Right renal cortex interstitium (tissue), 3 donors: ENCODE results near the gene TRMT10A. TPM values are rescaled to one million over a fixed set of nuclear protein-coding genes. Genes with fewer than 3 reads are reported as not detected.
"Not testable (repeated sequence)": the region's sequence is repeated elsewhere in the genome, so short reads cannot be mapped to it uniquely, and the experiment has no call there.

Source experiments
- DNase-seq, 3 donors: peaks; one replicate each; pipeline ENCODE4 v3.0.0-alpha.2; 2013; ENCODE audit warnings: low read depth in 3 of 3, low spot score in 2 of 3
- polyA plus RNA-seq, 3 donors: library from polyadenylated mRNA; unstranded; fragments of 120-200 nt; gene quantifications; one replicate each; pipeline ENCODE4 v1.2.1, GENCODE V29; 2013; ENCODE audit not compliant: insufficient read length in 3 of 3

TRMT10A gene
- polyA plus RNA-seq, 3 donors, result 16.2 to 17.9 (median 16.3) TPM

DNA sequence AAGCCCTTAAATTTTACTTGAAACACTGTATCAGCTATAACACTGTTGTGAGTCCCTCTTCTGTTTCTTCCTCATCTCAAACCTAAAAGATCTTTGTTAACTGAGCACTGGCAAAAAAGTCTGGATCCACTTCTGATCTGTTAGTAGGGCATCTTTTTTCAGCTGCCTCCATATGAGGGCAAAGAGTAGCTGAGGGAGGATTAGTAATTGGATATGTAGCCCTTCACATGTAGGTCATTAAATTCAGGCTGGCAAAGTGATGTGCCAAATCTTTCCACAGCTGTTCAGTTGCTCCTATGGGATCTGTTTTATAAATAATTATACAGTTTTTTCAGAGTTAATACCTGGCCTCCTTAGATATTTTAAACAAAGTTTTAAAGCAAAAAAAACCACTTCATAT is 1.1 kb upstream of the TRMT10A start:
- no peak for DNase-seq

DNA sequence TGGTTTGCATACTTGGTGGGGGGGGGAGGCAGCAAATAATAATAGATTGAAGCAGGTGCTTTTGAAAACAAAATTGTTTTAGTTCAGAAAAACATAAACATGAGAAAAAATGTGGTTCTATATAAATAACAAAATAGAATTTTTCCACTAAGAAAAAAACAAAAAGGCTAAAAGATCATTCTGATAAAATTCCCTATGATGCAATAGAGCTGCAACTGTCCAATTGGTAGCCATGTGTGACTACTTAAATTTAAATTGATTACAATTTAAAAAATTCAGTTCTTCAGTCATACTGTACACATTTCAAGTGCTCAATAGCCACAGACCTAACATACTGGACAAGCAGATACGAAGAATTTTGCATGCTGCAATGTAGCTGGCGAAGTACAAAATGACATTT is 11.0 kb downstream of the TRMT10A start:
- no peak for DNase-seq

DNA sequence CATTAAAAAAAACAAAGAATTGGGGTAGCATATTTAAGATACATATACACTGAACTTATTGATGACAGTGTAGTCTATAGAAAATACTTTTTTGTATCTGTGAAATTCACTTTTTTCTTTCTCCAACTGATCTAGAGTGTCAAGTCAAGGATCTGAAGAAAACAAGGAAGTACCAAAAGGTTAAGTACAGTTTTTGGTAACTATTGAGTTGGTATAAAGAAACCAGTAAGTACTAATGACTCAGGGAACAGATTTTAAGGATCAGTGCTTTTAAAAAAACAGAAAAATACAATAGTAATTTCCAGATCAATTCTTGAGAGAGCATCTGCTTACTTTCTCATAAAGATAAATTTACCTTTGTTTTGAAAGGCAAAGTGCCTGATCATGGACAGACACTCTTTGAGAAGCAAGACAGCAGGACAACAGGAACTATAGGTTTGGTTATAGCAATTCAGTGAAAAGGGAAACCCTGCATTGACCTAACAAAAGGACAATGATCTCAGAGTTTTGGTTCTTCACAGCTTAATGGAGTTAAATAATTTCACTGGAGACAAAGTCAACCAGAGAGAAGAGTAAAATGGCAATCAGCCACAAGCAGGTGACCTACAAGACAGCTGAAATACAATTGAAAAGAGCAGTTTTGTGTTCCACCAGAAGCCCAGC is 23.4 kb downstream of the TRMT10A start:
- no peak for DNase-seq

DNA sequence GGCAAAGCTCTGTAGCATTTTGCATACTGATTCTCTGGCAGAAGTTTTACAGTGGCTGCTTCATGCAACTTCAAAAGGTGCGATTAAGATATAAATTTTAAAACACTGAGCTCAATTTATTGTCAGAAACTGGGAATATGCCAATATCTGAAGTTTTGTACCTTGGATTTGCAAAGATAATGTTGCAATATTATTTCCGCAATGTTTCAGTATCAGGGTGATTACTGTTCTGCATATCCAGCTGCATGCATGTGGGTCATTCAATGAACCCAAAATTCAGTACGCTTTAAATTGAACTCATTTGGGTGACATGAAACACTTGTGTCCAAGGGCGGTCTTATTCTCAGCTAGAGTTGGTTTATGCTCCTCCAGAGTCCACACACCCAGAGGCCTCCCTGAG is 26.2 kb downstream of the TRMT10A start:
- no peak for DNase-seq

DNA sequence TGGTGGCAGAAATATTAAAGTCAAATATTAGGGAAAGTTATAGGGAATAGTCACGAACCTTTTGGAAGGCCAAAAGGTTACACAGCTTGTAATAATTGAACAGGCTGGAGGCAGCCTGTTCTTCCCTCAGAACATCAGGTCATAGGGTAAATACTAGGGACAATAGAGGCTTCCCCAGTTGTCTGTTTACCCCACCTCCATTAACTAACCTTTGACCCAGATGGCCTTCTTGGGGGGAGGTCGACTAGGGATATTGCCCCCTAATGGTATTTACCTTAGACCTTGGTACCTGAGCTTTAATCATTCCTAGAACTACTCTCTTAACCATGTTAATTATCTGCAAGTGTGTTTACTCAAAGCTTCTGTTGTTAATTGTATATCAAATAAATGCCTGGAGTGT is 27.0 kb downstream of the TRMT10A start:
- no peak for DNase-seq

DNA sequence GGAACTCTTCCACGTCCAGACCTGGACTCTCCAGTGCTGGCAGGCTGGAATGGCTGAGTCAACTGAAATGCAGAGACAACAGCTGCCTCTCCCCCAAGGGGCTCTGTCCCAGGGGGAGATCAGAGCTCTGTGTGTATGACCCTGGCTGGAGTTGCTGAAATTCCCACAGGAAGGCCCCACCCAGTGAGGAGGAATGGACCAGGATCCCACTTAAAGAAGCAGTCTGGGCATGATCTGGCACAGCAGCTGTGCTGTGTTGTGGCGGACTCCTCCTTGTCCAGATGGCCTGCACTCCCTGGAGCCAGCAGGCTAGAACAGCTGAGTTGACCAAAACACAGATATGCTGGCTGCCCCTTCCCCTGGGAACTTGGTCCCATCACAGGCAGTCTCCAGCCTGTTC is 27.6 kb downstream of the TRMT10A start:
- no peak for DNase-seq

DNA sequence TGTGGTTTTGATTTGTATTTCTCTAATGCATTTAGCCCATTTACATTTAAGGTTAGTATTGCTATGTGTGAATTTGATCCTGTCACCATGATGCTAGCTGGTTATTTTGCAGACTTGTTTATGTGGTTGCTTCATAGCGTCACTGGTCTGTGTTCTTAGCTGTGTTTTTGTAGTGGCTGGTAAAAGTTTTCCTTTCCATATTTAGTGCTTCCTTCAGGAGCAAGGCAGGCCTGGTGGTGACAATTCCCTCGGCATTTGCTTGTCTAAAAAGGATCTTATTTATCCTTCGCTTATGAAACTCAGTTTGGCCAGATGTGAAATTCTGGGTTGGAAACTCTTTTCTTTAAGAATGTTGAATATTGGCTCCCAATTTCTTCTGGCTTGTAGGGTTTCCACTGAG is 29.1 kb downstream of the TRMT10A start:
- not testable (repeated sequence) for DNase-seq

DNA sequence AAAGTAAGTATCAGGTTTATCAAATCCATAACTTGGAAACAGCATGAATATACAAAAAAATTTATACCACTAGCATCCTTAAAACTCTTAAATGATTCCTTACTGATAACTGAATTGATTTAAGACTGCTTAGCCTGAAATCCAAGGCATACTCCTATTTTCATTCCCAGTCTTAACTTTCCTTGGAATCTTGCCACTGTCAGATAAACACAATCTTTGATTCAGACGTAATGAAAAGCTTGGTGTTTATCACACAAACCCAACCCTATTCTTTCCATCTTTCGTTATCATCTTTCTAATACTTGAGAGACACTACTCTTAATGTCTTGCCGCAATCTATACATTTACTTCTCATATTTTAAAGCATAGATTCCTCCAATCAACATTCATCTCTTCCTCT is 33.9 kb downstream of the TRMT10A start:
- no peak for DNase-seq

DNA sequence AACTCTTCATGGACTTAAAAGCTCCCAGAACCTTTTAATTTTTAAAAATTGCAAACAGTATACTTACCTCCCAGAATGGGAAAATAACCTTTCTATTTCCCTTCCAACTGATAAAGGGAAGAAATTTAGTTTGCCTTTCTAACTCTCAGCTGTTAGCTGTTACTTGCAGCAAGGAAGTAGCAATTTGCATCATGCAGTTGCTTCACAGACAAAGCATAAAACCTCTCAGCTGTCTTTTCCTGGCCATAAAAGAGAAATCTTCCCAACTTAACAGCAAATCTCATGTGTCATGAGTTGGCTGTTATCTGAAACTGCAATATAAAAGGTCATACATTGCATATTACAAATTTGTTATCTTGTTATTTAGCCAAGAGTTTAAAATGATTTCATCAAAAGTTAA is 34.6 kb downstream of the TRMT10A start:
- no peak for DNase-seq

DNA sequence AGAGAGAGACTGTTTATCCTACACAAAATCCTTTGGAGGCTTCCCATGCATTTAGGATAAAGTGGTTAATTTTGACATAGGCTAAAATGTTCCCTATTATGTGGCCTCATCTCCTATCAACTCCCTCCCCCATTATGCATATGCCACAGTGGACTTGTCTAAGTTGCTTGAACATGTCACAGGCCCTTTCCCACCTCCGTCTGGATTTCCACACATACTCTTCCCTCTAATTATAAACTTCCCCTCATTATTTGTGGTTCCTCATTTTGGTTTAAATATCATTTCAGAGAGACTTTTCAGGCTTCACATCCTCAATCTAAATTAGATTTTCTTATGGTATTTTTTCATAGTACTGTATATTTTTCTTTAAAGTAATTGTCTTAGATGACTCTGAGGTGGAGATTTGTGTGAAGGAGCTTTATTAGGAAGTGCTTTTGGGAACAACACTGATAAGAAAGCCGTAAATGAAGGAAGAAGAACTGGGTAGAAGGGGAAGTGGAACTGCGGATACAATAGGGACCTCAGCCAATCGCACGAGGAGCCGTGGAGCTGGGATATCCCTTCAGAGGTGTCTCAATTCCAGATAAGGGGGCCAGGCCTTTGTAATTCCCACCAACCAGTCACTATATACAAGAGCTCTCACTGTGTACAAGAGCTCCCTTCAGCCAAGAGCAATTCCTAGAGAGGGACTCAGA is 45.1 kb downstream of the TRMT10A start:
- DNase-seq, result no peak

DNA sequence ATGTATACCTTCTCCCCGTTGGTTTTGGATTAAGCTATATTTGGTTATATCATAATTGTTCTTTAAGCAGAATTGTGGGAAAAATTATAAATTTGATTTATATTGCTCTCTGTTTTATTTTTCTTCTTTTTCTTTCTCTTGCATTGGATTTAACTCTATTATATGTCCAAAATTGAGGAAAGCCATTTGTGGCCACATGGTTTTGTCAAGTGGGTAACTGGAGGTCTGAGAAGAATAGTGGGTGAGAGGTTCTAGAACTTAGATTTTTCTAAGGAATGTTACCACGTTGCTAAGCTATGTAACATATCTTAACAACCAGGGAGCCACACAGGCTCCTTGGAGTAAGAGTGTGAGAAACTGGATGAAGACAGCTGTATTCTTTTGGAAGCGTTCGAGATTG is 53.1 kb downstream of the TRMT10A start, which contains the start of gene C4orf17:
TSS of gene C4orf17 (plus strand) at position 301 of the 400 bp plus-strand sequence. CDS start 2,061 bp downstream, outside the sequence.
- DNase-seq, result no peak

DNA sequence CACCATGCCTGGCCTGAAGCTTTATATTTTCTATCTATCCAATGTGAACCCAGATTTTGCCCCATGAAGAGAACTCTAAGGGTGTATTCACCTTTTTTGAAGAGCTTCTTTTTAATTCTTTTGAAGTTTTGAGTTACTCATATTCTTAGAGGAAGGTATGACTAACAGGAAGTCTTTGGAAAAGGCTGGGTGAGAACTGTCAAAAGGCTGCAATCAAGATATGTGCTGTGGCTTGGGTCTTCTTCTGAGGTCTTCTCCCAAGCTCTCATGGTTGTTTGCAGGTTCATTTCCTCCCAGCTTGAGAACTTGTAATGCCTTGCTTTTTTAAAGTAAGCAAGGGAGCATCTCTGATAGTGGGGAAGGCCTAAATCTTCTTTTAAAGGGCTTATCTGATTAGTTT is 56.1 kb downstream of the TRMT10A start:
- no peak for DNase-seq

DNA sequence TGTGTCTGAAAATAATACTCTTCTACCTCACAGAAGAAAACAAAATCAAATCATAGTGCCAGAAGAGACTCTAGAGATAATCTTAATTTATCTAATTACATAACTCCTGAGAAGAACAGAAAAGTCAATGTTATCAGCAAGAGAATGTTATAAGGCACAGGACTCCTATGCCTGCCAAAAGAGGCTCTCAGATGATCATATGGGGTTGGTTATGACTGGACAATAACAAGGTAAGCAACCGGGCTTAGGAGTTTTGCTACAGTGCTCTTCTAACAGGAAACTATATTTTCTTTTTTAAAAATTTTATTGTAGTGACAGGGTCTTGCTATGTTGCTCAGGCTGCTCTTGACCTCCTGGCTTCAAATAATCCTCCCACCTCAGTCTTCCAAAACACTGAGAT is 56.5 kb downstream of the TRMT10A start:
- no peak for DNase-seq

DNA sequence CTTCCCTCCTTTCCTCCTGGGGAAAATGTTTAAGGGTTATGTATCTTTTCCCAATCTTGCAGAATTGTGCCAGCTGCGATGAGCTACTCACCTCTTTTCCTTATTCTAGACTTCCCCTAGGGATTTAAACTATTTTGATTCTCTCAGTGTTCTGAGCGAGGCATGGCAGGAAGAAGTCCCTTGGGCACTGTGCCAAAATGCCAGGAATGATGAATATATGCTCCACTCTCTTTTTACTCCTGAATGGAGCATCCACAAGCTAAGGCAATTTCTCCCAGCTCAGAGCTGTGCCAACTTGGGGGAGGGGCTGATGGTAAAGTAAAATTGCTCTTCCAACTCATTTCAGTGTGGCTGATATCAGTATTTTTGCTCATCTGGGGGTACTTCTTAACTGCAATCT is 57.1 kb downstream of the TRMT10A start:
- DNase-seq, result no peak

DNA sequence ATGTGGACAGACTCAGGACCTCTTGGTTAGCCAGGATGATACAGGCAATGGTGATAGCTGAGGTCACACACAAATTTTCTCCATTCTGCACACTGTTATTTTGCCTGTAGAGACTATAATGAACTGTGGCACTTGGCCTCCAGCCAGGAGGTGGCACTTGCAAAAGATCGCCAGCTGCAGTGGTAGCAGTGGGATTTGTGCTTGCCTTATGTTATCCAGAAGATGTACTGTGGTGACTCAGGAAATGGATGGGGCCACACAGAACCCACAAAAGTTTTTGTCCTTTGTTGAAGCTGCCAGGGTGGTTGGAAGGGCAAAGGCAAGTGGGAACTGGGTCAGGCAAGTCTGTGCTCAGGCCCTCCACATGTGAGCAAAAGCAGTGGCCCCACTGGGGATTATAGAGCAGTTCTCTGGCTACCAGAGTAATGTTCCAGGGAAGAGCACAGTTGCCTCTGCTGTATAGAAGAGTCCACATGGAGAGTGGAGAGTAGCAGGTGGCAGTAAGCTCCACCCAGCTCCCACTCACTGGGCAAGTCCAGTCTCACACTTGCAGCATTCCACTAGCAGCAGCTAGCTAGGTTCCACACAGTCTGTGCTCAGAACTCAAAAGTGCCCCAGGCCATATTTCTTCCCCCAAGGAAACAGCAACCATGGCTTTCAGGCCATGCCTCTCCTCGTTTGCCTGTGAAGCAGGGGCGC is 58.9 kb downstream of the TRMT10A start:
- no peak for DNase-seq

Other genes starting within 250 kb of the TRMT10A start
- 10 to 100 TPM; 23.1 to 27.3 (median 27.2) TPM for gene ADH1B, start 242.6 kb downstream of the TRMT10A start, polyA plus RNA-seq
- gene ADH1C, start 211.3 kb downstream of the TRMT10A start, polyA plus RNA-seq, result 100 to 1,000 TPM in 2 of 3 donors, 10 to 100 TPM in 1; 88.0 to 160 (median 147) TPM
- gene ADH7, start 128.7 kb downstream of the TRMT10A start, polyA plus RNA-seq, result not detected
- under 1 TPM; 0.13 to 0.55 (median 0.21) TPM for gene C4orf17, start 53.0 kb downstream of the TRMT10A start, polyA plus RNA-seq
- gene MTTP, start 10.8 kb upstream of the TRMT10A start, polyA plus RNA-seq, result 10 to 100 TPM in 2 of 3 donors, 1 to 10 TPM in 1; 8.7 to 17.5 (median 13.2) TPM
- gene C4orf54, start 93.8 kb upstream of the TRMT10A start, polyA plus RNA-seq, result 1 to 10 TPM in 1 of 3 donors, under 1 TPM in 2; 0.59 to 1.3 (median 0.76) TPM